HL-60 (cell line): ENCODE measurements around the gene SLC66A3.
A peak's percentile ranks its signal among the peaks of the same experiment; 100 is the strongest.

Experiments
- DNase-seq, 2 experiments: peaks; one replicate each; pipeline ENCODE4 v3.0.0-alpha.2; 2010 to 2020; ENCODE audit warnings: low read depth in 1 of 2, low spot score in 1 of 2
- H3K27ac ChIP-seq: fragments of 250-450 bp; sonication (Bioruptor Pico); replicated peaks from 2 replicates; pipeline ENCODE4 v1.5.1; 2020; ENCODE audit warnings: mild to moderate bottlenecking, moderate library complexity
- H3K27me3 ChIP-seq: fragments of 250-450 bp; sonication (Bioruptor Pico); 2 replicates; pipeline ENCODE4 v1.5.1; 2021; ENCODE audit warnings: mild to moderate bottlenecking, moderate library complexity; ENCODE audit not compliant: insufficient read depth, poor library complexity, severe bottlenecking
- H3K4me3 ChIP-seq: replicated peaks from 2 replicates; pipeline ENCODE4 v1.5.1; 2011; ENCODE audit warnings: mild to moderate bottlenecking, control low read depth, low read length; ENCODE audit not compliant: insufficient read depth
- CTCF ChIP-seq: IDR thresholded peaks from one replicate; pipeline ENCODE4 v1.5.1; 2011; ENCODE audit warnings: low read length, control low read depth, inconsistent platforms; ENCODE audit not compliant: insufficient read depth
- GABPA ChIP-seq: IDR thresholded peaks from 2 replicates; pipeline ENCODE4 v1.6.1; 2012; ENCODE audit warnings: low read depth
- POLR2AphosphoS5 ChIP-seq: IDR thresholded peaks from 2 replicates; pipeline ENCODE4 v1.6.1; 2012; ENCODE audit warnings: low read depth
- SPI1 ChIP-seq: IDR thresholded peaks from 2 replicates; pipeline ENCODE4 v1.6.1; 2012; ENCODE audit warnings: low read depth, mild to moderate bottlenecking, borderline replicate concordance
- TF ChIP-seq, protein P1 (sequence below): IDR thresholded peaks from 2 replicates; pipeline ENCODE4 v1.6.1; 2012; ENCODE audit warnings: low read depth; ENCODE audit not compliant: insufficient replicate concordance

SLC66A3 gene

DNA sequence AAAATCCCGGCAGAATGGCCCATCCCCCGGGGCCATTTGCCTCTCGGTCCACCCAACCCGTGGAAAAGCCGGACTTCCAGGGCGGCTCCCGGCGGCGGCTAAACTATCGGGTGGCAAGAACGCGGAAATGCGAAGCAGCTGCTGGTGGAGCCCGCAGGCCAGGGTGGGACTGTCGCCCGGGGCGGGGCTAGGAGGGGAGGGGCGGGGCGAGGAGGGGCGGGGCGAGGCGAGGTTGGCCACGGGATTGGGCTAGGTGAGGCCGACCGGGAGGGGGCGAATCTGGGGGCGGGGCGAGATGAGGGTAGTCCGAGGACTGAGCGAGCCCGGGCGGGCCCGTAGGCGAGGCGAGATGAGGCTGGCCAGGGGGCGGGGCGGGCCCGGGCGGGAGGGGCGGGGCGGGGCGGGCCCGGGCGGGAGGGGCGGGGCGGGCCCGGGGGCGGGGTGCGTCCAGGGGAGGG, 315 bp upstream of the SLC66A3 start:
- Histone ChIP-seq H3K27me3 (no peaks in the 10 kb centered on the region), H3K4me3 (peak overlapping the region; percentile 72), H3K27ac (peak overlapping the region; percentile 73)
- TF ChIP-seq POLR2AphosphoS5 (peak; percentile 49; the same call in 1 of the 2 replicates), SPI1 (no peak), CTCF (no peak)
- TF ChIP-seq, protein P1, sequence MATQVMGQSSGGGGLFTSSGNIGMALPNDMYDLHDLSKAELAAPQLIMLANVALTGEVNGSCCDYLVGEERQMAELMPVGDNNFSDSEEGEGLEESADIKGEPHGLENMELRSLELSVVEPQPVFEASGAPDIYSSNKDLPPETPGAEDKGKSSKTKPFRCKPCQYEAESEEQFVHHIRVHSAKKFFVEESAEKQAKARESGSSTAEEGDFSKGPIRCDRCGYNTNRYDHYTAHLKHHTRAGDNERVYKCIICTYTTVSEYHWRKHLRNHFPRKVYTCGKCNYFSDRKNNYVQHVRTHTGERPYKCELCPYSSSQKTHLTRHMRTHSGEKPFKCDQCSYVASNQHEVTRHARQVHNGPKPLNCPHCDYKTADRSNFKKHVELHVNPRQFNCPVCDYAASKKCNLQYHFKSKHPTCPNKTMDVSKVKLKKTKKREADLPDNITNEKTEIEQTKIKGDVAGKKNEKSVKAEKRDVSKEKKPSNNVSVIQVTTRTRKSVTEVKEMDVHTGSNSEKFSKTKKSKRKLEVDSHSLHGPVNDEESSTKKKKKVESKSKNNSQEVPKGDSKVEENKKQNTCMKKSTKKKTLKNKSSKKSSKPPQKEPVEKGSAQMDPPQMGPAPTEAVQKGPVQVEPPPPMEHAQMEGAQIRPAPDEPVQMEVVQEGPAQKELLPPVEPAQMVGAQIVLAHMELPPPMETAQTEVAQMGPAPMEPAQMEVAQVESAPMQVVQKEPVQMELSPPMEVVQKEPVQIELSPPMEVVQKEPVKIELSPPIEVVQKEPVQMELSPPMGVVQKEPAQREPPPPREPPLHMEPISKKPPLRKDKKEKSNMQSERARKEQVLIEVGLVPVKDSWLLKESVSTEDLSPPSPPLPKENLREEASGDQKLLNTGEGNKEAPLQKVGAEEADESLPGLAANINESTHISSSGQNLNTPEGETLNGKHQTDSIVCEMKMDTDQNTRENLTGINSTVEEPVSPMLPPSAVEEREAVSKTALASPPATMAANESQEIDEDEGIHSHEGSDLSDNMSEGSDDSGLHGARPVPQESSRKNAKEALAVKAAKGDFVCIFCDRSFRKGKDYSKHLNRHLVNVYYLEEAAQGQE: no peak
- peak; percentile 83 to 98 for DNase-seq

- TF ChIP-seq SPI1 (no peak), CTCF (no peak), GABPA (no peak), POLR2AphosphoS5 (no peak)
- TF ChIP-seq, protein P1: no peak
- DNase-seq: no peak
- Histone ChIP-seq H3K27me3 (no peaks in the 10 kb centered on the region), H3K4me3 (no peak overlapping the region), H3K27ac (no peak overlapping the region)
These were observed 1.3 kb downstream of the SLC66A3 start for GRCh38 chr2:11156396-11157075.

DNA sequence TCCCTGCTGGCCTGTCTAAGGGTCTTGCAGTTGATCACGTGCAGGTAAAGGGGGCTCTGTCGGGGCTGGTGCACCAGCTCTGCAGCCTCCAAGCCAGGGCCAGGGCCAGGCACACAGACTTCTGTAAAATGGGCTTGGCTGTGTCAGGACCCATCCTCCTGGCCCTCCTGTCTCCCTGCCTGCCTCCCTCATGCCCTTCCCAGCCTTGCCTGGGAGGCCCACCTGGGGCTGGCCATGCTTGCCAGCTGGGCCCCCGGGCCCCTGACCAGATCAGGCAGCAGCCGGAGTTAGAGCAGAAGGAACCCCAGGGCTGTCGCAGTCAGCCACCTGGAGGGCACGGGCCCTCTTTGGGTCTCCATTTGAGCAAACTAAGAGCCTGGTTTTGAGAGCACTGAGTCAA, 2.0 kb downstream of the SLC66A3 start:
- no peaks in the 10 kb centered on the region for H3K27me3 ChIP-seq
- DNase-seq: no peak
- no peak overlapping the region for H3K27ac ChIP-seq
- no peak overlapping the region for H3K4me3 ChIP-seq
- no peak for TF ChIP-seq CTCF
- no peak for TF ChIP-seq POLR2AphosphoS5
- TF ChIP-seq SPI1: no peak
- TF ChIP-seq, protein P1: no peak
- TF ChIP-seq GABPA: no peak
